ENCODE results near the gene PPIG. TPM values are rescaled to one million over a fixed set of nuclear protein-coding genes. Genes with fewer than 3 reads are reported as not detected.

Gene PPIG
- polyA plus RNA-seq, 1 experiment = 11.7 TPM

GRCh38 chr2:169640104-169640503 is 56.0 kb downstream of the PPIG start:
- Histone ChIP-seq H3K4me3 (ENCODE audit: low read depth, low read length) (no peak overlapping the region), H3K36me3 (ENCODE audit: control insufficient read depth, insufficient read depth, low read length) (peaks cover 1% of the 10 kb centered on the region; the same call in 1 of the 2 replicates), H3K27me3 (ENCODE audit: control insufficient read depth, insufficient read depth, low read length) (no peaks in the 10 kb centered on the region)
- no peak for DNase-seq (ENCODE audit: low read depth)
- ChIA-PET CTCF (no interaction called here), POLR2A (no interaction called here)
- no peak for TF ChIP-seq CTCF (IDR thresholded peaks at IDR 0.05; ENCODE audit: insufficient read depth, low read depth, low read length)

- ChIA-PET CTCF (interaction anchor here (1.1 kb wide), 1 partner anchor 23 kb away, joined by 3 read pairs; no protein-coding TSS in a partner anchor), POLR2A (no interaction called here)
- DNase-seq (ENCODE audit: low read depth) = no peak
- Histone ChIP-seq H3K27me3 (ENCODE audit: control insufficient read depth, insufficient read depth, low read length) (no peaks in the 10 kb centered on the region), H3K4me3 (ENCODE audit: low read depth, low read length) (no peak overlapping the region), H3K36me3 (ENCODE audit: control insufficient read depth, insufficient read depth, low read length) (0 out of 2 replicates have a peak, but pooled peaks cover 1% of the 10 kb centered on the region)
- no peak for TF ChIP-seq CTCF (IDR thresholded peaks at IDR 0.05; ENCODE audit: insufficient read depth, low read depth, low read length)
Observed at GRCh38 chr2:169641464-169641863, 57.3 kb downstream of the PPIG start.

GRCh38 chr2:169644173-169644572 is 60.0 kb downstream of the PPIG start:
- H3K4me3 ChIP-seq (ENCODE audit: low read depth, low read length) = no peak overlapping the region
- no peak for TF ChIP-seq CTCF (IDR thresholded peaks at IDR 0.05; ENCODE audit: insufficient read depth, low read depth, low read length)
- ChIA-PET POLR2A (no interaction called here), CTCF (interaction anchor here (0.8 kb wide), 1 partner anchor 16 kb away, joined by 4 read pairs; no protein-coding TSS in a partner anchor)
- H3K36me3 ChIP-seq (ENCODE audit: control insufficient read depth, insufficient read depth, low read length) = no peaks in the 10 kb centered on the region
- no peaks in the 10 kb centered on the region for H3K27me3 ChIP-seq (ENCODE audit: control insufficient read depth, insufficient read depth, low read length)
- DNase-seq (ENCODE audit: low read depth) = no peak

GRCh38 chr2:169647496-169647895 is 63.3 kb downstream of the PPIG start:
- Histone ChIP-seq H3K36me3 (ENCODE audit: control insufficient read depth, insufficient read depth, low read length) (no peaks in the 10 kb centered on the region), H3K27me3 (ENCODE audit: control insufficient read depth, insufficient read depth, low read length) (no peaks in the 10 kb centered on the region), H3K4me3 (ENCODE audit: low read depth, low read length) (no peak overlapping the region)
- TF ChIP-seq CTCF (IDR thresholded peaks at IDR 0.05; ENCODE audit: insufficient read depth, low read depth, low read length) = no peak
- ChIA-PET POLR2A (no interaction called here), CTCF (no interaction called here)
- no peak for DNase-seq (ENCODE audit: low read depth)

- Histone ChIP-seq H3K27me3 (ENCODE audit: control insufficient read depth, insufficient read depth, low read length) (no peaks in the 10 kb centered on the region), H3K4me3 (ENCODE audit: low read depth, low read length) (no peak overlapping the region), H3K36me3 (ENCODE audit: control insufficient read depth, insufficient read depth, low read length) (no peaks in the 10 kb centered on the region)
- POLR2A ChIA-PET = no interaction called here
- TF ChIP-seq CTCF (IDR thresholded peaks at IDR 0.05; ENCODE audit: insufficient read depth, low read depth, low read length) = no peak
- CTCF ChIA-PET = no interaction called here
- DNase-seq (ENCODE audit: low read depth) = no peak
Observed at GRCh38 chr2:169649278-169649677, 65.1 kb downstream of the PPIG start.
